HG02571 (cell line): ENCODE data around the gene KIAA1614.

ENCODE experiments used
- ATAC-seq: cut with Tn5 transposase; IDR thresholded peaks from one replicate; pipeline ENCODE4 v1.9.1; 2021; ENCODE audit warnings: mild to moderate bottlenecking, moderate library complexity; ENCODE audit not compliant: unreplicated experiment

KIAA1614 gene

GRCh38 chr1:180923021-180923841 is 10.5 kb downstream of the KIAA1614 start:
- no peak for ATAC-seq

GRCh38 chr1:180923887-180924286 is 11.2 kb downstream of the KIAA1614 start:
- no peak for ATAC-seq

GRCh38 chr1:180924939-180925338 is 12.2 kb downstream of the KIAA1614 start:
- no peak for ATAC-seq

GRCh38 chr1:180925471-180926051 is 12.9 kb downstream of the KIAA1614 start:
- ATAC-seq = no peak

- no peak for ATAC-seq
Observed at GRCh38 chr1:180926164-180926981, 13.7 kb downstream of the KIAA1614 start.

- ATAC-seq = no peak
Observed at GRCh38 chr1:180927348-180927747, 14.7 kb downstream of the KIAA1614 start.

GRCh38 chr1:180927841-180928240 is 15.1 kb downstream of the KIAA1614 start:
- no peak for ATAC-seq

GRCh38 chr1:180928331-180929230 is 15.9 kb downstream of the KIAA1614 start:
- ATAC-seq = no peak

- no peak for ATAC-seq
Observed at GRCh38 chr1:180929389-180929788, 16.7 kb downstream of the KIAA1614 start.

- no peak for ATAC-seq
Observed at GRCh38 chr1:180930687-180931086, 18.0 kb downstream of the KIAA1614 start.

GRCh38 chr1:180931529-180931928 is 18.8 kb downstream of the KIAA1614 start:
- no peak for ATAC-seq

- ATAC-seq = no peak
Observed at GRCh38 chr1:180932378-180932777, 19.7 kb downstream of the KIAA1614 start.

- no peak for ATAC-seq
Observed at GRCh38 chr1:180933141-180933540, 20.4 kb downstream of the KIAA1614 start.

GRCh38 chr1:180934563-180934962 is 21.9 kb downstream of the KIAA1614 start:
- no peak for ATAC-seq

GRCh38 chr1:180935326-180936109 is 22.8 kb downstream of the KIAA1614 start:
- ATAC-seq = peak; percentile 56

GRCh38 chr1:180936110-180937011 is 23.7 kb downstream of the KIAA1614 start:
- no peak for ATAC-seq

GRCh38 chr1:180937012-180937372 is 24.3 kb downstream of the KIAA1614 start:
- no peak for ATAC-seq

GRCh38 chr1:180937624-180938225 is 25.0 kb downstream of the KIAA1614 start:
- no peak for ATAC-seq
